ENCODE results near the gene TMEM117.
"Not testable (repeated sequence)": the region's sequence is repeated elsewhere in the genome, so short reads cannot be mapped to it uniquely, and the experiment has no call there.

The TMEM117 gene

DNA sequence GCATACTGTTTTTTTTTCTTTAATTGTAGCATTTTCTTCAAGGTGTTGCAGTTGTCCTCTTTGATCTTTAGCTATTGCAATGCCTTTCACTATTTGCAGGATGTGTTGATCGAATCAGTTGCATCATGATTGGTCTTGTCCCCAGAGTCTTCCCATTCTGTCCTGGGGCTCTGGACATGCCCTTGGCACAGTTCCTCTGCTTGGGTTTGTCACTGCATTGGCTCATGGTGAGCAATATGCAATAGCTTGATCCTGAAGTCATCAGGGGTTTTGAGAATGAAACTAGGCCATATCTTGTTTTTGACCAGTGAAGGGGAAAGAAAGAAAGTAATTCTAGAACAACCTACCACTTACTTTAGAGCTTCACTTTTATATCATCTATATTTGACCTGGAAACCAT, 281.5 kb downstream of the TMEM117 start:
- no peak for DNase-seq

GRCh38 chr12:44118946-44119345, 283.1 kb downstream of the TMEM117 start:
- DNase-seq: no peak

DNA sequence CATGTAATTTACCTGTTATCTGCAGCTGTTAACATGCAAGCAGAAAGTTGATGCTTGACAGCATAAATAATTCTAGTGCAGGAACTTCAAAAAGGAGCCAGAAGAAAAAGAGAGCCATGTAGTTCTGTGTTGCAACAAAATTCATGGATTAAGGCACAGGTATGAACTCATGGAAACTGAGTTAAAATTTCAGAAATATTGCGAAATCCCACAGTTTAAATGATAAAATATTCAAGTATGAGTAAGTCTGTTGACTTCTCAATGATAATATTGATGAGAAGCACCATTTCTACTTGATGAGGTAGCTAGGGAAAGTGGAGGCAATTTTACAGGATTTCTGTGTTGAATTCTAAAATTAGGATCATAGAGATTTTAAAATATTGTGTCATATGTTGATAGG, 290.9 kb downstream of the TMEM117 start:
- no peak for DNase-seq

- DNase-seq: no peak
These were observed 292.3 kb downstream of the TMEM117 start for GRCh38 chr12:44127966-44128710.

- no peak for DNase-seq
These were observed 307.3 kb downstream of the TMEM117 start for GRCh38 chr12:44143175-44143574.

GRCh38 chr12:44148936-44149335, 313.1 kb downstream of the TMEM117 start:
- DNase-seq: no peak

DNA sequence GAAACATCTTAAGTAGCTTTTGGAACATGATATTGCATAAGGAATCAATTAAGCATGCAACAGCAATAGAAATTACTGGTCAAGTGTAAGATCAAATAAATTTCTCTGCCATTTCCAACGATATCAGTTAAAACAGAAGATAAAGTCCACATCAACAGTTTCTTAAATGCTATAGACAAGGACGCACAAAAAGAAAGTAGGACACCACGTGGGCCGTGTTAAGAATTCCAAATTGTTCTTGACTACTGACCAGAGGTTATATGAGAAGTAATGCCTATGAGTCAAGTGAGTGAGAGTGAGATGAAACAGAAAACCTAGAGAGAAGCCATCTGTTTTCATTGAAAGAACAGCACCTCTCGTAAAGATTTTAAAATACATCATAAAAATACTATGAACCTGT, 318.2 kb downstream of the TMEM117 start:
- peak; percentile 17 for DNase-seq

- no peak for DNase-seq
These were observed 319.5 kb downstream of the TMEM117 start for GRCh38 chr12:44155358-44155757.

- no peak for DNase-seq
These were observed 321.5 kb downstream of the TMEM117 start for GRCh38 chr12:44157359-44157758.

DNA sequence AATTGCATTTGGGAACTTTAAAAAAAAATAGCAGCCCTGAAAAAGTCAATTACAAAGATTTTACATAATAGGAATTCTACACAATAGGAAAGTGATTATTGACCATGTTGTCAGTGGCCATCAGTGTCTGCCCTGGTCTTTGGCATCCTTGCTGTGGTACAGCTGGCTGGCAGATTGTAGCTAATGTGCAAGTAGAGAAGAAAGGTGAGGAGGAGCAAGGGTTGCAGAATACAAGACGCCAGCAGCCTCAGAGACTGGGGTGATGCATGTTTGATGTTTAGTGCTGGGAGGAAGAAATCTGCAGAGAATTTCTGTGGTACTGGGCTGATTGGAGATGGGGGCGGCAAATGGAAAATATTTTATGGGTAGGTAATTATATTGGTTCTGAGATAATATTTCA, 322.9 kb downstream of the TMEM117 start:
- DNase-seq: no peak

DNA sequence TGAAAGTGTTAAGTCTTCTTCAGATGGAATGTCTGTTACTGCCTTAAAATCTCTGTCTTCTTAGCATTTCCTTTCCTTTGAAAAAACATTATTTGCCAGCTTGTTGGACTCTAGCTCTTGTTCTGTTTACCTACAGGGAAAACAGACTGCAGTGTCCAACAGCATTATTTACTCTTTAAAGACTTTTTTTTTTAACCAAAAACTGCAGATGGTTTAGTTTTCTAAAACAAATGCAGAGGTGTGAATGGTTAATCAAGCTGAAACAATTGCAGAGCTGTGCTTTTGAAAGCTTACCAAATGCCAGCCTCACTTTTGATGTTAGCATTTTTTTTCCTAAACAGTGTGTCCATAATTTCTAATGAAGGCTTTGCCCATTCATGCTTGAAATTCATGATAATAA, 323.3 kb downstream of the TMEM117 start:
- DNase-seq: no peak

DNA sequence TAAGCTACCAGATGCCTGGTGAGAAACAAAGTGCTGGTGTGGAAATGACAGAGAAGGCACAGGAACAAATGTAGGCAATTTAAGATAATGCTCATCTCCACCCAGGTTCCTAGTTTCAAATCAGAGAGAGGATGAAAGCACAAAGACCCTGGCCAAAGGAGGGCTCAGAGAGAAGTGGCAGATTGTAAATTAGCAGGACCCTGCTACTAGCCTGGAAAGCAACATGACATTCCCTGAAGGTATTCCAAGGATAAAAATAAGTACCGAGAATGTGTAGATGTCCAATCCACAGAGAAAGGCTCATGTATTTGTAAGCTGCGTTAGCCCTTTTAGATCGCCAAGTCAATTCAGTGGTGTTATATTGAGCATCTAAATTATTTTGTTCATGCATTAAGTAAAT, 324.0 kb downstream of the TMEM117 start:
- DNase-seq: no peak

GRCh38 chr12:44162961-44163360, 327.1 kb downstream of the TMEM117 start:
- no peak for DNase-seq

GRCh38 chr12:44174053-44174452, 338.2 kb downstream of the TMEM117 start:
- no peak for DNase-seq

GRCh38 chr12:44184499-44185206, 348.8 kb downstream of the TMEM117 start:
- DNase-seq: no peak

DNA sequence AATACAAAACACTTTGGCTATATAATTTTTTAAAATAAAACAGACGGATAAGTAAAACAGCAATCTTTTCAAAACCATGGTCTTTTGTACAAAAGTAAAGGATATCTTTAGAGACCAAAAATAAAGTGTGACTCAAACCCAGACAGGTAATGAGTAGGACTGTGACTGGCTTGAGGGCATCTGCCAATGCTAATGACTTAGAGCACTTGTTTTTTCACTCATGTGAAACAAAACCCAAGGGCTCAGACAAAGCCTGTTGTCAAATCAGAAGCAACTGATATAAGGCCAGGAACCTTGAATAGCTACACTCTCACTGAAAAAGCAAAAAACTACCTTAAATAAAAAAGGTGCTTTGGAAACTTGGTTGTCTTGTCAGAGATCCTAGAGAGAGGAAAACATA, 357.4 kb downstream of the TMEM117 start:
- no peak for DNase-seq

- not testable (repeated sequence) for DNase-seq
These were observed 359.8 kb downstream of the TMEM117 start for GRCh38 chr12:44195719-44196118.

GRCh38 chr12:44206045-44206444, 370.2 kb downstream of the TMEM117 start:
- DNase-seq: no peak

DNA sequence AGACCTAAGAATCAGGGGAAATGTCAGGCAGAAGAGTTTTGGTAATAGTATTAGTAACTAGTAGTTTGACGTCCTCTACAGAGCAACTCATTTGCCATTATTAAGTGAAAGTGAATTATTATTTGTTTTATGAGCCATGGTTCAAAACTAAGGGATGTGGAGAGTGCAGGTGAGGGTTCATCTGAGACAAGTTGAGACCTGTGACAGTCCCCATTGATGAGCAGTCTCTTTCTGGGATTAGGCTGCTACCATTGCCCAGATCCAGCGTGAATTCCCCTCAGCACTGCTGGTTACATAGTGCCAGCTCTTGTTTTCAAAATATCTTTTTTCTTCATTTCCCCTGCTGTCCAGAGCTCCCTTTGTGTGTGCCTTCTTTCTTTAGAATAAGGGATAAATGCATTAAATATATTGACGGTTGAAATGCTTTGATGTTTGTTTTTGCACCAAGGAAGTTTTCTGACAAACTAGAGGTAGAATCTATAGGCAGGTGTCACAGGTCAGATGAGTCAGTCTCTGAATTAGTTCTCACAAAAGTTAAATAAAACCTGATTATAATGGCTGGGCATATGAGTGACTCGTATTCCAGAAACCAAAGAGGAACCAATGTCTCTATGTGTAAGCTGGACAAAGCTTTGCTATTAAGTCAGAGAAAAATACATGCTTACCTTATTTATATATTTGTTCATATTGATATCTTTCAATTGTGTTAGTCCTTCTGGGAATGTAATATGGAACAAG, 381.4 kb downstream of the TMEM117 start:
- DNase-seq: no peak

- no peak for DNase-seq
These were observed 387.9 kb downstream of the TMEM117 start for GRCh38 chr12:44223736-44224135.

- DNase-seq: no peak
These were observed 388.7 kb downstream of the TMEM117 start for GRCh38 chr12:44224399-44225148.

DNA sequence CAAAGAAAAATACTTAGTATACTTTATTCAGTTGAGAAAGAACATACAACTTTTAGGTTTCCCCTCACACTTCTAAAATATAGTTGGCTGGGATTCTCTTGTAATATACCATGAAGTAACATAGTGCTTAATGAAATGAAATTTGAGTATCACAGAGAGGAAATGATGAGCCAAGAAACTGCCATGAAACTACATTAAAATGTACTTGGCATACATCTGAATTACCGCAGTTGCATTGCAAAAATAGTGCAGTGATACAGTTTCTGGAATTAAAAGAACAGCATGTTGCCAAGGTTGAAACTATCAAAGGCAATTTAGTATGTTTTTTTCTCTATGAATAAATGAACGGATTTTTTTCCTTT, 389.2 kb downstream of the TMEM117 start:
- no peak for DNase-seq

DNA sequence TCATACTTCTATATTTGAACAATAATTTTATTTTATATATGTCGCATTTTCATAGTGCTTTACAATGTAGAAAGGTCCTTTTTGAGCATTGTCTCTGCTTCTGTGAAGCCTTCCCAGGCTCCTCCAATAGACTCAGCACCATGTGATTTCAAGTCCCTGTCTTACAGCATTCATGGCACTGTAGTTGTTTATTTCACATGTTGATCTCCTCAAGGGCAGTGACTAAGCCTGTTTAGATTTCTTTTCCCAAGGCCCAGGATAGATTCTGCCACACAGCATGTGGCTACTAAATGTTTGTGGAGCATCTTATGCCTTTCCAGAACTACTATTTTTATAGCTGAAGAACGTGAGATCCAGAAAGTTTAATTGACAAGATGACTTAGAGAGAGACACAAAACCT, 391.7 kb downstream of the TMEM117 start:
- DNase-seq: no peak
